ENCODE results near the gene CDH13. TPM values are rescaled to one million over a fixed set of nuclear protein-coding genes. Genes with fewer than 3 reads are reported as not detected.

The CDH13 gene
- total RNA-seq, 1 donor from 2014 or later = 81.1 TPM

DNA sequence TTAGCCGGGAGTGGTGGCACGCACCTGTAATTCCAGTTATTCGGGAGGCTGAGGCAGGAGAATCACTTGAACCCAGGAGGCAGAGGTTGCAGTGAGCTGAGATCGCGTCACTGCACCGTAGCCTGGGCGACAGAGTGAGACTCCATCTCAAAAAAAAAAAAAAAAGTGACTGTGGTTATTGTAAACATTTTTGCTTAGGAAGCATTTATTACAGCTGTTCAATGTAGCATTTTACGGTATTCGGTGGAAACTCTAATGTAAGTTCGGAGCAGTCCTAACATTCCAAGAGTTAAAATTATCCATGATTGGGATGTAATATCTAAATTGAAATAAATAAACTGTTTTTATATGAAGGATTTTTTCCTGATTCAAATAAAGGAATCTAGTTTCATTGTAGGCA, 926.2 kb downstream of the CDH13 start:
- no peak overlapping the region for H3K4me3 Mint-ChIP-seq (ENCODE audit: unreplicated experiment)
- H3K36me3 Mint-ChIP-seq (ENCODE audit: unreplicated experiment) = no peaks in the 10 kb centered on the region
- peaks cover 6% of the 10 kb centered on the region for H3K9me3 Mint-ChIP-seq (ENCODE audit: unreplicated experiment)
- DNase-seq = no peak
- TF ChIP-seq, protein P1, sequence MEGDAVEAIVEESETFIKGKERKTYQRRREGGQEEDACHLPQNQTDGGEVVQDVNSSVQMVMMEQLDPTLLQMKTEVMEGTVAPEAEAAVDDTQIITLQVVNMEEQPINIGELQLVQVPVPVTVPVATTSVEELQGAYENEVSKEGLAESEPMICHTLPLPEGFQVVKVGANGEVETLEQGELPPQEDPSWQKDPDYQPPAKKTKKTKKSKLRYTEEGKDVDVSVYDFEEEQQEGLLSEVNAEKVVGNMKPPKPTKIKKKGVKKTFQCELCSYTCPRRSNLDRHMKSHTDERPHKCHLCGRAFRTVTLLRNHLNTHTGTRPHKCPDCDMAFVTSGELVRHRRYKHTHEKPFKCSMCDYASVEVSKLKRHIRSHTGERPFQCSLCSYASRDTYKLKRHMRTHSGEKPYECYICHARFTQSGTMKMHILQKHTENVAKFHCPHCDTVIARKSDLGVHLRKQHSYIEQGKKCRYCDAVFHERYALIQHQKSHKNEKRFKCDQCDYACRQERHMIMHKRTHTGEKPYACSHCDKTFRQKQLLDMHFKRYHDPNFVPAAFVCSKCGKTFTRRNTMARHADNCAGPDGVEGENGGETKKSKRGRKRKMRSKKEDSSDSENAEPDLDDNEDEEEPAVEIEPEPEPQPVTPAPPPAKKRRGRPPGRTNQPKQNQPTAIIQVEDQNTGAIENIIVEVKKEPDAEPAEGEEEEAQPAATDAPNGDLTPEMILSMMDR (IDR thresholded peaks at IDR 0.05; ENCODE audit: partially characterized antibody, unreplicated experiment) = no peak
- no peak overlapping the region for H3K27ac Mint-ChIP-seq (ENCODE audit: unreplicated experiment)
- H3K4me1 Mint-ChIP-seq (ENCODE audit: low read depth, unreplicated experiment) = peaks cover 20% of the 10 kb centered on the region
- no peaks in the 10 kb centered on the region for H3K27me3 Mint-ChIP-seq (ENCODE audit: unreplicated experiment)

DNA sequence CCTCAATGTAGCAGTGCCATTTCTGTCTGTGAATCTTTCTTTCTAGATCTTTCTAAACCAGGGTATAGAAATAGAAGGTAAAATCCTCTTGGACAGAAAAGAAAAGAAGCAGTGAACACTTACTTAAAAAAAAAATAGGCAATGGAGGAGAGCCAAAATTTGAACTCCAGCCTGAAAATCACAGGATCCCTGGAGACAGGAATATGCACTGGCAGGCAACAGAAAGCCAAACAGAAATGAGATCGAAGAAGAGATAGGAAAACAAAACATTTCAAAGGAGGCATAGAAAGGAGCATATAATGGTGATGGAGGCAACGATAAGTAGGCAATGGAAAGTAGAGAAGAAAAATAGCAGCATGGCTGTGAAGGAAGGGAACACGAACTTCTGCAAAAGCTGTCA, 927.3 kb downstream of the CDH13 start:
- peaks cover 4% of the 10 kb centered on the region for H3K9me3 Mint-ChIP-seq (ENCODE audit: unreplicated experiment)
- H3K27ac Mint-ChIP-seq (ENCODE audit: unreplicated experiment) = peak overlapping the region; percentile 4
- no peak for DNase-seq
- no peaks in the 10 kb centered on the region for H3K36me3 Mint-ChIP-seq (ENCODE audit: unreplicated experiment)
- TF ChIP-seq, protein P1 (IDR thresholded peaks at IDR 0.05; ENCODE audit: partially characterized antibody, unreplicated experiment) = no peak
- H3K4me3 Mint-ChIP-seq (ENCODE audit: unreplicated experiment) = peak overlapping the region; percentile 10
- no peaks in the 10 kb centered on the region for H3K27me3 Mint-ChIP-seq (ENCODE audit: unreplicated experiment)
- H3K4me1 Mint-ChIP-seq (ENCODE audit: low read depth, unreplicated experiment) = peaks cover 14% of the 10 kb centered on the region

DNA sequence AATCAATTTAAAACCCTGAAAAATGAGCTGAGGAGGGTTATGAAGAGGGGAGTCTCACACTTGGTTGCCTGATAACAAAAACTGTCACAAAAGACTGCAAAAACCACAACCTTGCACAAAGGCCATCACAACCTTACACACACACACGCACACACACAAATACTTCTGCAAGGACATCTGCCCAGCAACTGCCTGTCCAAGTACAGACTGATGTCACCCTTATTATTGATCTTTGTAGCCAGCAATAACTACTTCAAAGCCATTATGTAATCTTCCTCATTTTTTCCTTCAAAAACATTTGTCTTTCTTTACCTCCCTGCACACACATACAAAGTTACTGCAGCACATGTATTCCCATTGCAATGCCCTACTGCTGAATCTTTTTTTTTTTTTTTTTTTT, 927.8 kb downstream of the CDH13 start:
- TF ChIP-seq, protein P1 (IDR thresholded peaks at IDR 0.05; ENCODE audit: partially characterized antibody, unreplicated experiment) = no peak
- Mint-ChIP-seq H3K4me1 (ENCODE audit: low read depth, unreplicated experiment) (peaks cover 13% of the 10 kb centered on the region), H3K4me3 (ENCODE audit: unreplicated experiment) (peak overlapping the region; percentile 27), H3K36me3 (ENCODE audit: unreplicated experiment) (no peaks in the 10 kb centered on the region), H3K27me3 (ENCODE audit: unreplicated experiment) (no peaks in the 10 kb centered on the region), H3K9me3 (ENCODE audit: unreplicated experiment) (peaks cover 4% of the 10 kb centered on the region), H3K27ac (ENCODE audit: unreplicated experiment) (peak overlapping the region; percentile 6)
- no peak for DNase-seq

DNA sequence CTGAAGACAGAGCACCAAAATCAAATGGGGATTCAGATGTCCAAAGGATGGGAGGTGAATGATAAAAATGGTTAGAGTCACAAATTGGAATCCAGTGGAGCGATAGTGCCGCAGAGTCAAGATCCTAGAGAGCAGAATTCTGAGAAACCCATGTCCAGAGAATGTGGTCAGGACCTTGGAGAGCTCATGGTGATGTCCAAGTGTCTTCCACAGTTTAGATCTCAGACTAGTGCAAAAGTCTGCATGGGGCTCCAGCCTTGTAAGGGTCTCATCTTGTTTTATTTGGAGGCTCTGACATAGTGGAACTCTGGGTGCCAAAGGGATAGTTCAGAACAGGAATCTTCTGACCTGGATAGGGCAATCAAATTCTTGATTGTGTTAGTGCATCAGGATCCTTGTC, 935.1 kb downstream of the CDH13 start:
- no peak overlapping the region for H3K4me3 Mint-ChIP-seq (ENCODE audit: unreplicated experiment)
- H3K4me1 Mint-ChIP-seq (ENCODE audit: low read depth, unreplicated experiment) = peaks cover 4% of the 10 kb centered on the region
- TF ChIP-seq, protein P1 (IDR thresholded peaks at IDR 0.05; ENCODE audit: partially characterized antibody, unreplicated experiment) = no peak
- H3K27ac Mint-ChIP-seq (ENCODE audit: unreplicated experiment) = no peak overlapping the region
- H3K36me3 Mint-ChIP-seq (ENCODE audit: unreplicated experiment) = no peaks in the 10 kb centered on the region
- H3K27me3 Mint-ChIP-seq (ENCODE audit: unreplicated experiment) = no peaks in the 10 kb centered on the region
- no peak for DNase-seq
- peaks cover 4% of the 10 kb centered on the region for H3K9me3 Mint-ChIP-seq (ENCODE audit: unreplicated experiment)

DNA sequence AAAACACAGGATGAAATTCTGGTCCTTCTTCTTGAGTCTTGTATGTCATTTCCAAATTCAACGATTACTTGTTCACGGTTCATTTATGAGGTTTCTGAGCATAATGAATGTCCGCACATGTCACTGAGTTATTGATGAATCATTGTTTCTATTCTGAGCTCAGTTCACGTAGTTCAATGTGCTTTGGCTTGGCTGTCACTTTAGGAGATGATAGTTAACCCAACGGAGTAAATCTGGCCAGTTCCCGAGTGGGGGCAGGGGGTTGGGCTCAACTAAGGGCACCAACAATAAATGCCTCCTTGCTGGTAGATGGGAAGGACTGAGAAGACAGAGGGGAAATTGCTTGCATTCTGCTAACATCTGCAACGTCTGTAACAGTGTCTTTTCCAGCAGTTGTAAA, 941.6 kb downstream of the CDH13 start:
- Mint-ChIP-seq H3K4me1 (ENCODE audit: low read depth, unreplicated experiment) (peaks cover 15% of the 10 kb centered on the region), H3K4me3 (ENCODE audit: unreplicated experiment) (no peak overlapping the region), H3K27me3 (ENCODE audit: unreplicated experiment) (no peaks in the 10 kb centered on the region), H3K36me3 (ENCODE audit: unreplicated experiment) (no peaks in the 10 kb centered on the region), H3K9me3 (ENCODE audit: unreplicated experiment) (peaks cover 9% of the 10 kb centered on the region), H3K27ac (ENCODE audit: unreplicated experiment) (no peak overlapping the region)
- TF ChIP-seq, protein P1 (IDR thresholded peaks at IDR 0.05; ENCODE audit: partially characterized antibody, unreplicated experiment) = no peak
- no peak for DNase-seq
